ENCODE measurements around the gene CCR5. TPM values are rescaled to one million over a fixed set of nuclear protein-coding genes. Genes with fewer than 3 reads are reported as not detected.

CCR5 gene
- total RNA-seq, 1 donor, result not detected

- peak; percentile 32 for DNase-seq (ENCODE audit: low read depth)
- TF ChIP-seq CTCF (IDR thresholded peaks at IDR 0.05; ENCODE audit: insufficient read depth, low read length), result no peak
- H3K4me3 ChIP-seq (ENCODE audit: low read depth, low read length), result no peak within 1 kb of the TSS
These were observed 36.3 kb downstream of the CCR5 start, which contains the start of the genes CCR5AS and CCRL2 for GRCh38 chr3:46406788-46407611. CCR5AS (minus strand) TSS chr3:46407066. CCRL2 (plus strand) TSS chr3:46407259; CDS start chr3:46408080, 821 bp downstream.

DNA sequence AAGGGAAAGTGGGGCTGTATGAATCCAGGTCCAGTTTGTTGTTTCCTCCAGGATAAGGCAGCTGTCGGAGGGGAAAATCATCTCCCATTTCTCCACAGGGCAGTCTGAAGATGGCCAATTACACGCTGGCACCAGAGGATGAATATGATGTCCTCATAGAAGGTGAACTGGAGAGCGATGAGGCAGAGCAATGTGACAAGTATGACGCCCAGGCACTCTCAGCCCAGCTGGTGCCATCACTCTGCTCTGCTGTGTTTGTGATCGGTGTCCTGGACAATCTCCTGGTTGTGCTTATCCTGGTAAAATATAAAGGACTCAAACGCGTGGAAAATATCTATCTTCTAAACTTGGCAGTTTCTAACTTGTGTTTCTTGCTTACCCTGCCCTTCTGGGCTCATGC lies 37.2 kb downstream of the CCR5 start:
- DNase-seq (ENCODE audit: low read depth), result no peak
- no peak overlapping the region for H3K4me3 ChIP-seq (ENCODE audit: low read depth, low read length)
- no peak for TF ChIP-seq CTCF (IDR thresholded peaks at IDR 0.05; ENCODE audit: insufficient read depth, low read length)

DNA sequence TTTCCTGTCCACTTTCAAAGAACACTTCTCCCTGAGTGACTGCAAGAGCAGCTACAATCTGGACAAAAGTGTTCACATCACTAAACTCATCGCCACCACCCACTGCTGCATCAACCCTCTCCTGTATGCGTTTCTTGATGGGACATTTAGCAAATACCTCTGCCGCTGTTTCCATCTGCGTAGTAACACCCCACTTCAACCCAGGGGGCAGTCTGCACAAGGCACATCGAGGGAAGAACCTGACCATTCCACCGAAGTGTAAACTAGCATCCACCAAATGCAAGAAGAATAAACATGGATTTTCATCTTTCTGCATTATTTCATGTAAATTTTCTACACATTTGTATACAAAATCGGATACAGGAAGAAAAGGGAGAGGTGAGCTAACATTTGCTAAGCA lies 38.1 kb downstream of the CCR5 start:
- DNase-seq (ENCODE audit: low read depth), result no peak
- TF ChIP-seq CTCF (IDR thresholded peaks at IDR 0.05; ENCODE audit: insufficient read depth, low read length), result no peak

GRCh38 chr3:46409739-46410489 lies 39.2 kb downstream of the CCR5 start:
- no peak for TF ChIP-seq CTCF (IDR thresholded peaks at IDR 0.05; ENCODE audit: insufficient read depth, low read length)
- H3K4me3 ChIP-seq (ENCODE audit: low read depth, low read length), result no peak overlapping the region
- no peak for DNase-seq (ENCODE audit: low read depth)

More for the DNA sequence above, 38.1 kb downstream of the CCR5 start:
- H3K4me3 ChIP-seq (ENCODE audit: low read depth, low read length), result no peak overlapping the region

- H3K4me3 ChIP-seq (ENCODE audit: low read depth, low read length), result no peak overlapping the region
- DNase-seq (ENCODE audit: low read depth), result peak; percentile 21
- TF ChIP-seq CTCF (IDR thresholded peaks at IDR 0.05; ENCODE audit: insufficient read depth, low read length), result no peak
These were observed 39.9 kb downstream of the CCR5 start for GRCh38 chr3:46410669-46411068.

GRCh38 chr3:46411271-46411670 lies 40.5 kb downstream of the CCR5 start:
- TF ChIP-seq CTCF (IDR thresholded peaks at IDR 0.05; ENCODE audit: insufficient read depth, low read length), result no peak
- H3K4me3 ChIP-seq (ENCODE audit: low read depth, low read length), result no peak overlapping the region
- DNase-seq (ENCODE audit: low read depth), result no peak
